ENCODE results near the gene DRD4. TPM values are rescaled to one million over a fixed set of nuclear protein-coding genes. Genes with fewer than 3 reads are reported as not detected.

The DRD4 gene
- total and polyA plus RNA-seq, 2 experiments from 2014 or later, result 1.1 TPM; not detected in 1

- Histone ChIP-seq H4K20me1 (ENCODE audit: insufficient read depth, poor library complexity, severe bottlenecking) (no peaks in the 10 kb centered on the region), H3K36me3 (replicated peaks; ENCODE audit: insufficient read depth, low read depth) (no peaks in the 10 kb centered on the region)
- WGBS (ENCODE audit: low lambda C conversion rate, missing lambda C conversion rate), result 92% methylated on average over 3 of the region's 3 CpGs
Measured at GRCh38 chr11:678297-678696, 41.2 kb downstream of the DRD4 start.

DNA sequence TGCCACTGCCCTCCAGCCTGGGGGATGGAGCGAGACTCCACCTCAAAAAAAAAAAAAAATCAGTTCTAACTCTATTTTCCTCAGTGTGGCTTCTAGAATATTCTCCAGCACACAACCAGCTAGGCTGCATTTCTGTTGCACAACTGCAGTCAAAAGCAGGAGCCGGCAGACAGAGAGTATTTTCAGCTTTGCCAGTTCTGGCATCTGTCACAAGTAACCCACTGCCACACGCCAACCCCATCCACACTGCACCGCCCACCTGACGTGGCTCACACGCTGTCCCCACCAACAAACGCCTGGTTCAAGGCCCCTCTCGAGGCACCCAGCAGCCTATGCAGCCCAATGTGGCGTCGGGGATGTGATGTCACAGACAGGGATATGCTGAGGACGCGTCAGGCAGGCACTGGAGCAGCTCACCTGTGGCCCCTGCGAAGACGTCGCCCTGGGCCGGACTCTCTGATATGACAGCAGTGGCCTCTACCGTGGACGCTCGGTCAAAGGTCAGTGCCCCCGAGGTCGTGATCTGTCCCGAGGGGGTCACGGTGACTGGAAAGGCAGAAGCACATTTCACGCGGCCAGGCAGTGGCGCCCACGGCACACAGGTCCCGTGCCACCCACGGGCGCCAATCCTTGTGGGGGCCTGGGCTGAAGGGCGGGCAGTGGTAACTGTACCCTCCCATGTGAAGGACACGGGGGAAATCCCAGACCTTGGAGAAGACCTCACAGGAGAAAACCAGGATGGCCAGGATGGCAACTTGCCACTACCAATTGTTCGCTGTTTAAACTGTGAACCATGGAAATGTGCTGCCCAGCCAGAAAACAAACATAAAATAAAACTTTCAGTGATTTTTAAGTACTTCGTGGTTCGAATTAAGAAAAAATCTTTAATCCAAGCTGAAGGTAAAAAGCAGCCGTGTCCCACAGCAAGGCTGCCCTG lies 42.5 kb downstream of the DRD4 start:
- Histone ChIP-seq H3K4me1 (ENCODE audit: insufficient read depth) (no peaks in the 10 kb centered on the region), H3K27ac (no peak overlapping the region), H3K9me2 (replicated peaks; ENCODE audit: insufficient read depth) (no peaks in the 10 kb centered on the region), H3K36me3 (replicated peaks; ENCODE audit: insufficient read depth, low read depth) (no peaks in the 10 kb centered on the region), H4K20me1 (ENCODE audit: insufficient read depth, poor library complexity, severe bottlenecking) (no peaks in the 10 kb centered on the region), H3K4me3 (no peak overlapping the region), H3K9me3 (ENCODE audit: low read depth) (no peaks in the 10 kb centered on the region), H3K79me2 (no peaks in the 10 kb centered on the region), H3K4me2 (no peak overlapping the region), H2AFZ (no peak overlapping the region), H3K27me3 (no peaks in the 10 kb centered on the region)
- WGBS (ENCODE audit: low lambda C conversion rate, missing lambda C conversion rate), result 96% methylated on average over 36 of the region's 36 CpGs
- no peak for DNase-seq (ENCODE audit: low spot score)
- TF ChIP-seq, protein P1, sequence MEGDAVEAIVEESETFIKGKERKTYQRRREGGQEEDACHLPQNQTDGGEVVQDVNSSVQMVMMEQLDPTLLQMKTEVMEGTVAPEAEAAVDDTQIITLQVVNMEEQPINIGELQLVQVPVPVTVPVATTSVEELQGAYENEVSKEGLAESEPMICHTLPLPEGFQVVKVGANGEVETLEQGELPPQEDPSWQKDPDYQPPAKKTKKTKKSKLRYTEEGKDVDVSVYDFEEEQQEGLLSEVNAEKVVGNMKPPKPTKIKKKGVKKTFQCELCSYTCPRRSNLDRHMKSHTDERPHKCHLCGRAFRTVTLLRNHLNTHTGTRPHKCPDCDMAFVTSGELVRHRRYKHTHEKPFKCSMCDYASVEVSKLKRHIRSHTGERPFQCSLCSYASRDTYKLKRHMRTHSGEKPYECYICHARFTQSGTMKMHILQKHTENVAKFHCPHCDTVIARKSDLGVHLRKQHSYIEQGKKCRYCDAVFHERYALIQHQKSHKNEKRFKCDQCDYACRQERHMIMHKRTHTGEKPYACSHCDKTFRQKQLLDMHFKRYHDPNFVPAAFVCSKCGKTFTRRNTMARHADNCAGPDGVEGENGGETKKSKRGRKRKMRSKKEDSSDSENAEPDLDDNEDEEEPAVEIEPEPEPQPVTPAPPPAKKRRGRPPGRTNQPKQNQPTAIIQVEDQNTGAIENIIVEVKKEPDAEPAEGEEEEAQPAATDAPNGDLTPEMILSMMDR (IDR thresholded peaks at IDR 0.05; ENCODE audit: poor library complexity), result no peak
- no peak for TF ChIP-seq EZH2phosphoT487 (IDR thresholded peaks at IDR 0.05; ENCODE audit: low read depth, severe bottlenecking, unreplicated experiment)
- TF ChIP-seq EZH2 (IDR thresholded peaks at IDR 0.05; ENCODE audit: borderline replicate concordance), result no peak

More at GRCh38 chr11:678297-678696, 41.2 kb downstream of the DRD4 start:
- H3K9me3 ChIP-seq (ENCODE audit: low read depth), result no peaks in the 10 kb centered on the region
- no peaks in the 10 kb centered on the region for H3K79me2 ChIP-seq
- no peak overlapping the region for H3K27ac ChIP-seq
- no peak overlapping the region for H3K4me3 ChIP-seq
- no peaks in the 10 kb centered on the region for H3K27me3 ChIP-seq
- H3K9me2 ChIP-seq (replicated peaks; ENCODE audit: insufficient read depth), result no peaks in the 10 kb centered on the region
- DNase-seq (ENCODE audit: low spot score), result no peak
- H3K4me2 ChIP-seq, result no peak overlapping the region
- no peaks in the 10 kb centered on the region for H3K4me1 ChIP-seq (ENCODE audit: insufficient read depth)
- TF ChIP-seq, protein P1 (IDR thresholded peaks at IDR 0.05; ENCODE audit: poor library complexity), result no peak
- TF ChIP-seq EZH2phosphoT487 (IDR thresholded peaks at IDR 0.05; ENCODE audit: low read depth, severe bottlenecking, unreplicated experiment) (no peak), EZH2 (IDR thresholded peaks at IDR 0.05; ENCODE audit: borderline replicate concordance) (no peak)
- H2AFZ ChIP-seq, result no peak overlapping the region

GRCh38 chr11:680476-680875 lies 43.4 kb downstream of the DRD4 start:
- no peaks in the 10 kb centered on the region for H3K9me3 ChIP-seq (ENCODE audit: low read depth)
- H3K4me1 ChIP-seq (ENCODE audit: insufficient read depth), result no peaks in the 10 kb centered on the region
- H3K4me3 ChIP-seq, result no peak overlapping the region
- H3K9me2 ChIP-seq (replicated peaks; ENCODE audit: insufficient read depth), result no peaks in the 10 kb centered on the region
- H4K20me1 ChIP-seq (ENCODE audit: insufficient read depth, poor library complexity, severe bottlenecking), result no peaks in the 10 kb centered on the region
- H3K4me2 ChIP-seq, result no peak overlapping the region
- no peaks in the 10 kb centered on the region for H3K27me3 ChIP-seq
- WGBS (ENCODE audit: low lambda C conversion rate, missing lambda C conversion rate), result 95% methylated on average over 19 of the region's 19 CpGs
- no peaks in the 10 kb centered on the region for H3K36me3 ChIP-seq (replicated peaks; ENCODE audit: insufficient read depth, low read depth)
- H3K79me2 ChIP-seq, result no peaks in the 10 kb centered on the region
- H2AFZ ChIP-seq, result no peak overlapping the region
- DNase-seq (ENCODE audit: low spot score), result no peak
- TF ChIP-seq, protein P1 (IDR thresholded peaks at IDR 0.05; ENCODE audit: poor library complexity), result no peak
- TF ChIP-seq EZH2phosphoT487 (IDR thresholded peaks at IDR 0.05; ENCODE audit: low read depth, severe bottlenecking, unreplicated experiment), result no peak
- no peak overlapping the region for H3K27ac ChIP-seq
